ENCODE data around the gene BOC.
A peak's percentile ranks its signal among the peaks of the same experiment; 100 is the strongest.

Gene BOC

DNA sequence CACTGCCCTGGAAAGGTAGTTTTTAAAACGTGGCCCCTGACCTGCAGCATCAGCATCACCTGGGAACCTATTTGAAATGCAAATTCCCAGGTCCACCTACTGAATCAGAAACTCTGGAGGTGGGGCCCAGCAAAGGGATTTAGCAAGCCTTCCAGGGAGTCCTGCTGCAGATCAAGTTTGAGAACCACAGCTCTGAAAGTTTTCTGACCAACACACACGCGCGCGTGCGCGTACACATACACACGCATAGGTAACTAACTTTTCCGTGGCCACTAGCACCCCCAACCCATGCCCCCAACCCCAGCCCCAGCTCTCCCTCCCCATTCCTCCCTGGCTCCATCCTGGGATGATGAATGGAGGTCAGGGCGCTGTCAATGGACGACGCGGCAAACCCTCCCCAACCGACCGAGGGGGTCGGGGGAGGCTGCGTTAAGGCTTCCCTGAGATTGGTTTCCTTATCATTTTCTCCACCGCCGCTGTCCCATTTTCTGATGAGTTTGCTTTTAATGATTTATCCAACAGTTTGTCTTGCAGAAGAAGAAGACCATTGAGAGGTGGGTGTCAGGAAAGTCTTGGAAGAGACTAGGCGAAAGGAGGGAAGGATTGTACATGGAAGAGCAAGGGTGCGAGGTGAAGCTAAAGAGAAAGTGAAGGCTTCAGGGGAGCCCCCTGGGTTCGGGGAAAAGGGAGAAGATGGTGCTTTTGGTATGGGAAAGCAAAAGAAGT lies 590 bp upstream of the BOC start:
- no peak for DNase-seq (ENCODE audit: low read depth)
- no peak for TF ChIP-seq CTCF (IDR thresholded peaks at IDR 0.05; ENCODE audit: insufficient read depth, low read depth, low read length, missing control alignments)
- peak overlapping the region; percentile 57 for H3K4me3 ChIP-seq (ENCODE audit: low read length)

DNA sequence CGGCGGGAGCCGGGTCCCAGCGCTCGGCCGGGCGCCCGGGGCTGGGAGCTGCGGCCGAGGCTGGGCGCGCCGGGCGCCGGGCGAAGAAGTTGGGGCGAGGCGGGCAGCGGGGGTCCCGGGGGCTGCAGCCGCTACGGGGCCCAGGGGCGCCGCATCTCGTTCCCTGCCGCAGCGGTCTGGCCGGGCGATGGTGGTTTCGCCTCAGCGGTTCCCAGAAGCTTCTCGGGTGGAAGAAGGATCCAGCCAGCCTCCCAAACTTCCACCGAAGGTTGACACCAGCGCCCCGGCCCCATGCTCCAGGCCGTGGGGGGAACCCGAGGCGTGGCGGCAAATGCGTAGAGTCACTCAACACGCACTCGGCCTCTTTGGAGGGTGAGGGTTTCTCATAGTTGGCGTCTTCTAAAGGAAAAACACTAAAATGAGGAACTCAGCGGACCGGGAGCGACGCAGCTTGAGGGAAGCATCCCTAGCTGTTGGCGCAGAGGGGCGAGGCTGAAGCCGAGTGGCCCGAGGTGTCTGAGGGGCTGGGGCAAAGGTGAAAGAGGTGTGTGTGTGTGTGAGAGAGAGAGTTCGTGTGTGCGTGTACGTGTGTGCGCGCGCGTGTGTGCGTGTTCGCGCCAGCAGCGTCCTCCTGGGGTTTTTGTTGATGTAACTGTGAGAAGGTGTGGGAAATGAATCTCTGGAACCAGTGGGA lies 940 bp downstream of the BOC start:
- peak overlapping the region; percentile 57 for H3K4me3 ChIP-seq (ENCODE audit: low read length)
- no peak for DNase-seq (ENCODE audit: low read depth)
- TF ChIP-seq CTCF (IDR thresholded peaks at IDR 0.05; ENCODE audit: insufficient read depth, low read depth, low read length, missing control alignments): no peak

- no peak for TF ChIP-seq CTCF (IDR thresholded peaks at IDR 0.05; ENCODE audit: insufficient read depth, low read depth, low read length, missing control alignments)
- no peak for DNase-seq (ENCODE audit: low read depth)
- H3K4me3 ChIP-seq (ENCODE audit: low read length): peak overlapping the region; percentile 57
Observed at GRCh38 chr3:113212844-113213375, 1.6 kb downstream of the BOC start.

GRCh38 chr3:113213896-113214587 lies 2.7 kb downstream of the BOC start:
- no peak overlapping the region for H3K4me3 ChIP-seq (ENCODE audit: low read length)

GRCh38 chr3:113214917-113215595 lies 3.7 kb downstream of the BOC start:
- no peak for DNase-seq (ENCODE audit: low read depth)
- TF ChIP-seq CTCF (IDR thresholded peaks at IDR 0.05; ENCODE audit: insufficient read depth, low read depth, low read length, missing control alignments): no peak

More at GRCh38 chr3:113213896-113214587, 2.7 kb downstream of the BOC start:
- no peak for TF ChIP-seq CTCF (IDR thresholded peaks at IDR 0.05; ENCODE audit: insufficient read depth, low read depth, low read length, missing control alignments)
- no peak for DNase-seq (ENCODE audit: low read depth)

DNA sequence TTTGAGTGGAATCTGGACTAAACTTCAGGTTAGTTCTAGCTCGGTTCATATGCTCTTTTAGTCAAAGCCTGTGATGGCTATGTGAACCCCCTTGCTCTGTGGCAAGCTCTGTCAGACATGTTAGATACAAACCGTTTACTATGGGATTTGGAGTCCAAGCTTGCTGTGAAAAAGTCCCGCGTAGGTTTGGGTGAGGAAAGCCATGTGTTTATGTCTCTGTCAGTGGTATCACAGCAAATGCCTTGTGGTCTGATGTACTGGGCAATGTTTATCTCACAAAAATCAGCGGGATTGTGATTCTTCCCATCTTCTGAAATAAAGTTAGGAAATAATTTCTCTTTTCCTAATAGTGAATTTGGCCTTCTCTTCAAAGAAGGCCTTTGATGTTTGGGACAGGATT lies 5.0 kb downstream of the BOC start:
- TF ChIP-seq CTCF (IDR thresholded peaks at IDR 0.05; ENCODE audit: insufficient read depth, low read depth, low read length, missing control alignments): no peak
- no peak for DNase-seq (ENCODE audit: low read depth)
- H3K4me3 ChIP-seq (ENCODE audit: low read length): no peak overlapping the region

More at GRCh38 chr3:113214917-113215595, 3.7 kb downstream of the BOC start:
- H3K4me3 ChIP-seq (ENCODE audit: low read length): no peak overlapping the region
